Measurements from ENCODE around the gene SH2D3A. TPM values are rescaled to one million over a fixed set of nuclear protein-coding genes. Genes with fewer than 3 reads are reported as not detected.

Gene SH2D3A
- polyA plus RNA-seq, 3 donors = 0.11 TPM; not detected in 2

GRCh38 chr19:6813659-6814058 lies 46.4 kb upstream of the SH2D3A start:
- WGBS (ENCODE audit: insufficient coverage) = no CpG with 5 or more reads among the region's 4 CpGs
- Histone ChIP-seq H3K27ac (ENCODE audit: low read depth in 1 of 2, low read length in 2 of 2) (peak overlapping the region in 1 of 2 donors; percentile 43), H3K9ac (ENCODE audit: insufficient read depth, low read length, poor library complexity, severe bottlenecking) (no peak overlapping the region), H3K27me3 (ENCODE audit: control insufficient read depth in 2 of 2, insufficient read depth in 2 of 2, low read length in 2 of 2) (no peaks in the 10 kb centered on the region), H3K36me3 (replicated peaks in 1 of 2; ENCODE audit: control insufficient read depth in 1 of 2, insufficient read depth in 2 of 2, low read length in 2 of 2) (peaks cover 5 to 43% of the 10 kb centered on the region in 2 donors), H3K79me2 (ENCODE audit: insufficient read depth, low read length) (peaks cover 100% of the 10 kb centered on the region), H3K9me3 (replicated peaks in 1 of 2; ENCODE audit: control insufficient read depth in 1 of 2, insufficient read depth in 1 of 2, low read length in 2 of 2) (no peaks in the 10 kb centered on the region), H3K4me2 (replicated peaks; ENCODE audit: extremely low read depth, low read length, poor library complexity, severe bottlenecking) (no peak overlapping the region), H4K20me1 (ENCODE audit: insufficient read depth, low read length) (peaks cover 100% of the 10 kb centered on the region), H2AFZ (ENCODE audit: insufficient read depth, low read depth, low read length, poor library complexity, severe bottlenecking) (no peak overlapping the region), H3K4me1 (ENCODE audit: control insufficient read depth in 1 of 2, insufficient read depth in 2 of 2, low read length in 2 of 2) (peaks cover 13 to 17% of the 10 kb centered on the region in 2 donors), H3K4me3 (replicated peaks in 1 of 3; ENCODE audit: low read depth in 2 of 3, low read length in 3 of 3) (no peak overlapping the region)
- no peak overlapping the region for H3K4me3 Mint-ChIP-seq
- TF ChIP-seq CTCF (IDR thresholded peaks at IDR 0.05) = no peak
- H3K36me3 Mint-ChIP-seq = peaks cover 35 to 58% of the 10 kb centered on the region in 2 donors
- no peaks in the 10 kb centered on the region for H3K27me3 Mint-ChIP-seq (ENCODE audit: low read depth in 3 of 3)
- peaks cover 31% of the 10 kb centered on the region for H3K4me1 Mint-ChIP-seq
- no peak for DNase-seq
- peak overlapping the region in 3 of 7 donors; percentile 56 to 75 (median 72) for H3K27ac Mint-ChIP-seq
- intact Hi-C loops (cut with micrococcal nuclease) = loop anchor here in 1 of 2 donors (5.0 kb wide), 1 partner anchor 49 kb away; no protein-coding TSS in a partner anchor
- peaks cover 0 to 4% (median 0%) of the 10 kb centered on the region in 7 donors for H3K9me3 Mint-ChIP-seq

GRCh38 chr19:6812612-6813011 lies 45.4 kb upstream of the SH2D3A start:
- peak overlapping the region in 4 of 7 donors; percentile 2 to 73 (median 49) for H3K27ac Mint-ChIP-seq
- no peaks in the 10 kb centered on the region for H3K27me3 Mint-ChIP-seq (ENCODE audit: low read depth in 3 of 3)
- no peaks in the 10 kb centered on the region for H3K27me3 ChIP-seq (ENCODE audit: control insufficient read depth in 2 of 2, insufficient read depth in 2 of 2, low read length in 2 of 2)
- WGBS (ENCODE audit: insufficient coverage) = no CpG with 5 or more reads among the region's 2 CpGs
- H3K4me1 Mint-ChIP-seq = peaks cover 31% of the 10 kb centered on the region
- H3K79me2 ChIP-seq (ENCODE audit: insufficient read depth, low read length) = peaks cover 100% of the 10 kb centered on the region
- H3K27ac ChIP-seq (ENCODE audit: low read depth in 1 of 2, low read length in 2 of 2) = peak overlapping the region in 1 of 2 donors; percentile 43
- intact Hi-C loops (cut with micrococcal nuclease) = loop anchor here in 1 of 2 donors (5.0 kb wide), 1 partner anchor 50 kb away; no protein-coding TSS in a partner anchor
- H3K4me2 ChIP-seq (replicated peaks; ENCODE audit: extremely low read depth, low read length, poor library complexity, severe bottlenecking) = no peak overlapping the region
- H3K4me3 ChIP-seq (replicated peaks in 1 of 3; ENCODE audit: low read depth in 2 of 3, low read length in 3 of 3) = no peak overlapping the region
- H3K4me3 Mint-ChIP-seq = no peak overlapping the region
- peaks cover 100% of the 10 kb centered on the region for H4K20me1 ChIP-seq (ENCODE audit: insufficient read depth, low read length)
- TF ChIP-seq CTCF (IDR thresholded peaks at IDR 0.05) = no peak
- no peaks in the 10 kb centered on the region for H3K9me3 ChIP-seq (replicated peaks in 1 of 2; ENCODE audit: control insufficient read depth in 1 of 2, insufficient read depth in 1 of 2, low read length in 2 of 2)
- H3K9ac ChIP-seq (ENCODE audit: insufficient read depth, low read length, poor library complexity, severe bottlenecking) = no peak overlapping the region
- H3K4me1 ChIP-seq (ENCODE audit: control insufficient read depth in 1 of 2, insufficient read depth in 2 of 2, low read length in 2 of 2) = peaks cover 13 to 17% of the 10 kb centered on the region in 2 donors
- H3K36me3 Mint-ChIP-seq = peaks cover 39 to 55% of the 10 kb centered on the region in 2 donors
- H2AFZ ChIP-seq (ENCODE audit: insufficient read depth, low read depth, low read length, poor library complexity, severe bottlenecking) = no peak overlapping the region
- DNase-seq = no peak
- peaks cover 4 to 45% of the 10 kb centered on the region in 2 donors for H3K36me3 ChIP-seq (replicated peaks in 1 of 2; ENCODE audit: control insufficient read depth in 1 of 2, insufficient read depth in 2 of 2, low read length in 2 of 2)
- peaks cover 0 to 7% (median 0%) of the 10 kb centered on the region in 7 donors for H3K9me3 Mint-ChIP-seq

Data from CD14-positive monocyte (primary cell).